H9 (cell line): Measurements from ENCODE around the gene SLC6A19. TPM values are rescaled to one million over a fixed set of nuclear protein-coding genes. Genes with fewer than 3 reads are reported as not detected.

Source experiments
- DNase-seq: peaks from one replicate; pipeline ENCODE4 v3.0.0-alpha.2; 2017
- H2AFZ ChIP-seq: one replicate; pipeline ENCODE4 v1.6.1; 2013; ENCODE audit warnings: mild to moderate bottlenecking, low read length, control low read depth, moderate library complexity
- H2AK5ac ChIP-seq: 2 replicates; pipeline ENCODE4 v1.6.1; 2013; ENCODE audit warnings: low read length, control low read depth, mixed read lengths; ENCODE audit not compliant: insufficient read length
- H2BK120ac ChIP-seq: one replicate; pipeline ENCODE4 v1.6.1; 2013; ENCODE audit warnings: low read depth, mild to moderate bottlenecking, low read length, control low read depth, inconsistent platforms; ENCODE audit not compliant: poor library complexity, severe bottlenecking
- H2BK12ac ChIP-seq: 2 replicates; pipeline ENCODE4 v1.6.1; 2013; ENCODE audit warnings: low read length, control low read depth, mixed read lengths, low read depth; ENCODE audit not compliant: insufficient read length
- H2BK15ac ChIP-seq: 2 replicates; pipeline ENCODE4 v1.6.1; 2013; ENCODE audit warnings: low read depth, low read length, control low read depth
- H2BK20ac ChIP-seq: one replicate; pipeline ENCODE4 v1.6.1; 2013; ENCODE audit warnings: low read depth, mild to moderate bottlenecking, low read length, control low read depth, inconsistent platforms; ENCODE audit not compliant: poor library complexity, severe bottlenecking
- H2BK5ac ChIP-seq: 2 replicates; pipeline ENCODE4 v1.6.1; 2013; ENCODE audit warnings: low read length, control low read depth, mixed read lengths; ENCODE audit not compliant: insufficient read length
- H3K14ac ChIP-seq: 2 replicates; pipeline ENCODE4 v1.6.1; 2013; ENCODE audit warnings: low read length, control low read depth; ENCODE audit not compliant: insufficient read depth
- H3K18ac ChIP-seq: 2 replicates; pipeline ENCODE4 v1.6.1; 2013; ENCODE audit warnings: low read depth, mild to moderate bottlenecking, mixed read lengths, low read length, control low read depth; ENCODE audit not compliant: insufficient read length
- H3K23ac ChIP-seq: 2 replicates; pipeline ENCODE4 v1.6.1; 2013; ENCODE audit warnings: low read length, control low read depth, mixed read lengths, low read depth; ENCODE audit not compliant: insufficient read length
- H3K23me2 ChIP-seq: 2 replicates; pipeline ENCODE4 v1.6.1; 2013; ENCODE audit warnings: low read depth, mild to moderate bottlenecking, mixed read lengths, low read length, control low read depth; ENCODE audit not compliant: insufficient read length, poor library complexity, severe bottlenecking
- H3K27ac ChIP-seq: 2 replicates; pipeline ENCODE4 v1.5.1; 2013; ENCODE audit warnings: low read length, control low read depth, mixed read lengths, low read depth; ENCODE audit not compliant: insufficient read length
- H3K27me3 ChIP-seq: 2 replicates; pipeline ENCODE4 v1.6.1; 2013; ENCODE audit warnings: low read length, control low read depth, inconsistent platforms; ENCODE audit not compliant: insufficient read depth
- H3K4ac ChIP-seq: 2 replicates; pipeline ENCODE4 v1.6.1; 2013; ENCODE audit warnings: low read depth, mild to moderate bottlenecking, control low read depth, inconsistent platforms, low read length, moderate library complexity
- H3K4me1 ChIP-seq: 2 replicates; pipeline ENCODE4 v1.6.1; 2013; ENCODE audit warnings: low read length, control low read depth, inconsistent platforms; ENCODE audit not compliant: insufficient read depth
- H3K4me2 ChIP-seq: 2 replicates; pipeline ENCODE4 v1.6.1; 2013; ENCODE audit warnings: low read length, control low read depth, mixed read lengths; ENCODE audit not compliant: insufficient read length, insufficient read depth
- H3K56ac ChIP-seq: 2 replicates; pipeline ENCODE4 v1.6.1; 2013; ENCODE audit warnings: low read depth, mild to moderate bottlenecking, mixed read lengths, low read length, control low read depth; ENCODE audit not compliant: insufficient read length
- H3K79me1 ChIP-seq: 2 replicates; pipeline ENCODE4 v1.6.1; 2013; ENCODE audit warnings: low read depth, mild to moderate bottlenecking, moderate library complexity, low read length, control low read depth, inconsistent platforms; ENCODE audit not compliant: insufficient read depth, poor library complexity, severe bottlenecking
- H3K79me2 ChIP-seq: 2 replicates; pipeline ENCODE4 v1.6.1; 2013; ENCODE audit warnings: low read length, control low read depth, inconsistent platforms; ENCODE audit not compliant: insufficient read depth
- H3K9ac ChIP-seq: 2 replicates; pipeline ENCODE4 v1.6.1; 2013; ENCODE audit warnings: low read length, control low read depth, mixed read lengths; ENCODE audit not compliant: insufficient read length; ENCODE audit errors: extremely low read depth
- H3K9me3 ChIP-seq: one replicate; pipeline ENCODE4 v1.6.1; 2013; ENCODE audit warnings: low read depth, low read length, inconsistent platforms; ENCODE audit not compliant: control insufficient read depth
- H3T11ph ChIP-seq: one replicate; pipeline ENCODE4 v1.6.1; 2013; ENCODE audit warnings: mild to moderate bottlenecking, low read length, control low read depth, inconsistent platforms
- H4K20me1 ChIP-seq: one replicate; pipeline ENCODE4 v1.6.1; 2013; ENCODE audit not compliant: control insufficient read depth, insufficient read length, insufficient read depth
- H4K5ac ChIP-seq: 2 replicates; pipeline ENCODE4 v1.6.1; 2013; ENCODE audit warnings: low read depth, mild to moderate bottlenecking, mixed read lengths, low read length, control low read depth; ENCODE audit not compliant: insufficient read length
- H4K8ac ChIP-seq: replicated peaks from 2 replicates; pipeline ENCODE4 v1.6.1; 2013; ENCODE audit warnings: low read length, control low read depth, mixed read lengths, low read depth; ENCODE audit not compliant: insufficient read length
- H4K91ac ChIP-seq: 2 replicates; pipeline ENCODE4 v1.6.1; 2013; ENCODE audit warnings: low read depth, mild to moderate bottlenecking, moderate library complexity, mixed read lengths, low read length, control low read depth; ENCODE audit not compliant: insufficient read length
- H3K27ac Mint-ChIP-seq, 3 experiments: 2 replicates in 2 of 3; 3 replicates in 1 of 3; pipeline ENCODE4 v1.8.0; 2020 to 2021; ENCODE audit warnings: mixed read lengths in 3 of 3, mild to moderate bottlenecking in 1 of 3, moderate library complexity in 1 of 3
- H3K27me3 Mint-ChIP-seq: 2 replicates; pipeline ENCODE4 v1.8.0; 2021; ENCODE audit warnings: low read depth, mild to moderate bottlenecking, moderate library complexity, mixed read lengths
- H3K36me3 Mint-ChIP-seq, 3 experiments: 2 replicates in 2 of 3; 3 replicates in 1 of 3; pipeline ENCODE4 v1.8.0; 2020 to 2021; ENCODE audit warnings: low read depth in 3 of 3, mixed read lengths in 3 of 3; ENCODE audit not compliant: insufficient read depth in 1 of 3
- H3K4me1 Mint-ChIP-seq, 2 experiments: 2 replicates each; pipeline ENCODE4 v1.8.0; 2020; ENCODE audit warnings: mixed read lengths in 2 of 2
- H3K4me3 Mint-ChIP-seq, 2 experiments: 2 replicates in 1 of 2; 3 replicates in 1 of 2; pipeline ENCODE4 v1.8.0; 2020 to 2021; ENCODE audit warnings: mild to moderate bottlenecking in 2 of 2, mixed read lengths in 2 of 2, moderate library complexity in 1 of 2
- H3K9me3 Mint-ChIP-seq, 2 experiments: 2 replicates in 1 of 2; 3 replicates in 1 of 2; pipeline ENCODE4 v1.8.0; 2020; ENCODE audit warnings: mild to moderate bottlenecking in 2 of 2, mixed read lengths in 2 of 2, moderate library complexity in 1 of 2
- WGBS: extraction: QIAGEN DNeasy Blood & Tissue Kit; methylation state at CpG from one replicate; pipeline ENCODE4 v1.1.7; 2013; ENCODE audit warnings: missing lambda C conversion rate, low lambda C conversion rate, mixed read lengths; ENCODE audit not compliant: insufficient read length; ENCODE audit errors: extremely low coverage; 5-methylcytosine and 5-hydroxymethylcytosine counted together
- total RNA-seq: library from RNA; stranded (reverse); gene quantifications from 2 replicates; pipeline ENCODE4 v1.2.1, GENCODE V29; 2021
- TF ChIP-seq, protein P1 (sequence below): fragments of 200-600 bp; sonication (generic); conservative IDR thresholded peaks from 3 replicates; pipeline ENCODE4 v1.8.0; 2021; ENCODE audit warnings: antibody characterized with exemption, mild to moderate bottlenecking

The SLC6A19 gene
- total RNA-seq, 1 experiment from 2014 or later: not detected

DNA sequence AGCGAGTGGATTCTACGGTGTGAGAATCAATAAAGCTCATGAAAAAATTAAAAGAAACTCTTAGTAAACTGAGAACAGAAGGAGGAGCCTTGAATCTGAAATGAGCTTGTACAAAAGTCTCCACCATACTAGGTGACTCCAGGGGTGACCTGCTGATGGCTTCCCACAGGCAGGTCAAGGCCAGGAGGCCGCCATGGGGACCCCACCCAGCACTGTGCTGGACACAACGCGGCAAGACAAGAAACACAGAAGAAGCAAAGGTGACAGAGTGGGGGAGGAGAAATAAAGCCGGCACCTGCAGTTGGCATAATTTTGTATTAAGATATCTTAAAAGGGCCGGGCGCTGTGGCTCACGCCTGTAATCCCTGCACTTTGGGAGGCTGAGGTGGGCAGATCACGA, 12.1 kb upstream of the SLC6A19 start:
- no peak overlapping the region for H3T11ph ChIP-seq
- Mint-ChIP-seq H3K4me1 (peaks cover 3 to 8% of the 10 kb centered on the region in 2 experiments; a peak in 2 of 4 replicates), H3K36me3 (no peaks in the 10 kb centered on the region), H3K4me3 (no peak overlapping the region), H3K9me3 (no peaks in the 10 kb centered on the region), H3K27me3 (peaks cover 20% of the 10 kb centered on the region), H3K27ac (no peak overlapping the region)
- no peak overlapping the region for H2BK5ac ChIP-seq
- no peak overlapping the region for H3K18ac ChIP-seq
- no peak overlapping the region for H3K23ac ChIP-seq
- H3K23me2 ChIP-seq: no peaks in the 10 kb centered on the region
- no peak overlapping the region for H3K4ac ChIP-seq
- no peak overlapping the region for H2BK120ac ChIP-seq
- no peak overlapping the region for H3K14ac ChIP-seq
- no peak overlapping the region for H2BK20ac ChIP-seq
- H3K9ac ChIP-seq: no peak overlapping the region
- TF ChIP-seq, protein P1, sequence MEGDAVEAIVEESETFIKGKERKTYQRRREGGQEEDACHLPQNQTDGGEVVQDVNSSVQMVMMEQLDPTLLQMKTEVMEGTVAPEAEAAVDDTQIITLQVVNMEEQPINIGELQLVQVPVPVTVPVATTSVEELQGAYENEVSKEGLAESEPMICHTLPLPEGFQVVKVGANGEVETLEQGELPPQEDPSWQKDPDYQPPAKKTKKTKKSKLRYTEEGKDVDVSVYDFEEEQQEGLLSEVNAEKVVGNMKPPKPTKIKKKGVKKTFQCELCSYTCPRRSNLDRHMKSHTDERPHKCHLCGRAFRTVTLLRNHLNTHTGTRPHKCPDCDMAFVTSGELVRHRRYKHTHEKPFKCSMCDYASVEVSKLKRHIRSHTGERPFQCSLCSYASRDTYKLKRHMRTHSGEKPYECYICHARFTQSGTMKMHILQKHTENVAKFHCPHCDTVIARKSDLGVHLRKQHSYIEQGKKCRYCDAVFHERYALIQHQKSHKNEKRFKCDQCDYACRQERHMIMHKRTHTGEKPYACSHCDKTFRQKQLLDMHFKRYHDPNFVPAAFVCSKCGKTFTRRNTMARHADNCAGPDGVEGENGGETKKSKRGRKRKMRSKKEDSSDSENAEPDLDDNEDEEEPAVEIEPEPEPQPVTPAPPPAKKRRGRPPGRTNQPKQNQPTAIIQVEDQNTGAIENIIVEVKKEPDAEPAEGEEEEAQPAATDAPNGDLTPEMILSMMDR: no peak
- no peak overlapping the region for H2BK15ac ChIP-seq
- H3K4me2 ChIP-seq: no peak overlapping the region
- no peak for DNase-seq
- H3K56ac ChIP-seq: no peak overlapping the region
- no peak overlapping the region for H4K5ac ChIP-seq
- H3K79me1 ChIP-seq: no peaks in the 10 kb centered on the region
- H4K91ac ChIP-seq: no peak overlapping the region
- no peaks in the 10 kb centered on the region for H3K9me3 ChIP-seq
- H2BK12ac ChIP-seq: no peak overlapping the region
- no peaks in the 10 kb centered on the region for H4K20me1 ChIP-seq
- no peaks in the 10 kb centered on the region for H3K27me3 ChIP-seq
- no peak overlapping the region for H4K8ac ChIP-seq
- no CpG with 5 or more reads among the region's 10 CpGs for WGBS
- no peaks in the 10 kb centered on the region for H3K79me2 ChIP-seq
- H2AFZ ChIP-seq: no peak overlapping the region
- H3K27ac ChIP-seq: no peak overlapping the region
- H3K4me1 ChIP-seq: no peaks in the 10 kb centered on the region
- H2AK5ac ChIP-seq: no peak overlapping the region
